GM12864 (cell line): ENCODE data around the gene GABRR1.

Experiments
- DNase-seq: peaks from one replicate; pipeline ENCODE4 v3.0.0-alpha.2; 2011; ENCODE audit warnings: low read depth
- H3K4me3 ChIP-seq: 2 replicates; pipeline ENCODE4 v1.5.1; 2011; ENCODE audit warnings: mild to moderate bottlenecking, low read depth, low read length, control low read depth
- CTCF ChIP-seq: IDR thresholded peaks from 2 replicates; pipeline ENCODE4 v1.5.1; 2011; ENCODE audit warnings: low read depth, mild to moderate bottlenecking, moderate library complexity, low read length, control low read depth, inconsistent platforms; ENCODE audit errors: missing control alignments

GABRR1 gene

GRCh38 chr6:89205819-89206218 is 11.3 kb downstream of the GABRR1 start:
- TF ChIP-seq CTCF: no peak
- DNase-seq: no peak
- no peak overlapping the region for H3K4me3 ChIP-seq

- TF ChIP-seq CTCF: no peak
- H3K4me3 ChIP-seq: no peak overlapping the region
- no peak for DNase-seq
Observed at GRCh38 chr6:89204096-89204495, 13.1 kb downstream of the GABRR1 start.

- DNase-seq: no peak
- TF ChIP-seq CTCF: no peak
- H3K4me3 ChIP-seq: no peak overlapping the region
Observed at GRCh38 chr6:89200706-89201215, 16.4 kb downstream of the GABRR1 start.

GRCh38 chr6:89199579-89199978 is 17.6 kb downstream of the GABRR1 start:
- DNase-seq: no peak
- no peak for TF ChIP-seq CTCF
- no peak overlapping the region for H3K4me3 ChIP-seq

- TF ChIP-seq CTCF: no peak
- H3K4me3 ChIP-seq: no peak overlapping the region
- no peak for DNase-seq
Observed at GRCh38 chr6:89198235-89198634, 18.9 kb downstream of the GABRR1 start.

- no peak for TF ChIP-seq CTCF
- no peak for DNase-seq
- H3K4me3 ChIP-seq: no peak overlapping the region
Observed at GRCh38 chr6:89197141-89197540, 20.0 kb downstream of the GABRR1 start.

- no peak for TF ChIP-seq CTCF
- no peak overlapping the region for H3K4me3 ChIP-seq
- no peak for DNase-seq
Observed at GRCh38 chr6:89194559-89194958, 22.6 kb downstream of the GABRR1 start.
